ENCODE results near the gene ESR2.
"Not testable (repeated sequence)": the region's sequence is repeated elsewhere in the genome, so short reads cannot be mapped to it uniquely, and the experiment has no call there.

The ESR2 gene

DNA sequence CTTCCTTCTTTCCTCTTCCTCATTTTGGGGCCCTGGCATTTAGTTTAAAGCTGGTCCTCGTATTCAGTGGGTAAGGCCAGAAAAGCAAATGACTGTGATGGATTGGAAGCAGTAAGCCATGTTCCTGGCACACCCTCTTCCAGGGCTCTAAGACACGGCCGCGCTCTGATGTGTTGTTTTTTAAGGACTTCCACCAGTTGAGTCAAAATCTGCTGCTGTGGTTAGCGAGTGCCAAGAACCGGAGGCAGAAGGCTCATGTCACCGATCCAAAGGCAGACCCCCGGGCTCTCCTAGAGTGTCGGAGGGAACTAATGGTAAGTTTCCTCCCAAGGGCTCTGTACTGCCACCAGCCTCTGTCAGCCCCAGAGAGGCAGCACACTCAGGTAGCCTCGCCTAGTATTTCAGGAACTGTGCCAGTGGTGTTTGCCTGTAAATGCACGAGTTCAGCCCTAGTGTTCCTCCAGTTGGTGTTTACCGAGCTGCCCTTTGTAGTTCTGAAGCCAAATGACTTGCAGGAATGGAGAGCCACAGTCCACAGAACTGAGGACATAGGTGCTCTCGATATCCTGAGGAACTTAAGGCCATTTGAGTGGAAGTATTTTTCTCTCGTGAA is 72.7 kb downstream of the ESR2 start:
- DNase-seq (ENCODE audit: low read depth), result no peak

DNA sequence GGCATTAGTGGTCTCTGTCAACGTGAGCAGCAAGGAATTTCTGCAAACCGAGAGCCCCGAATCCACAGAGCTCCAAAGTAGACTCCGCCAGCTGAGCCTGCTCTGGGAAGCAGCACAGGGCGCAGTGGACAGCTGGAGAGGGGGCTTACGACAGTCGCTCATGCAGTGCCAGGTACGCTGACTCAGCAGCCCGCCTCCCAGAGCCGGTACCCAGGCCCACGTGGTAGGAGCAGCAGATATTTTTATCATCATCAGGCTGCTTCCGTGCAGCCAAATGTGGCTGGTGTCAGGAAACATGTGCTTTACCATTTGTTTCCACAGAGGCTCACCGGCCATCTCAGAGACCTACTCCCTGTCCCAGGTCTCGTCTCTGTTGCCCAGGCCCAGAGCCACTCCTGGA is 73.7 kb downstream of the ESR2 start:
- DNase-seq (ENCODE audit: low read depth), result no peak

DNA sequence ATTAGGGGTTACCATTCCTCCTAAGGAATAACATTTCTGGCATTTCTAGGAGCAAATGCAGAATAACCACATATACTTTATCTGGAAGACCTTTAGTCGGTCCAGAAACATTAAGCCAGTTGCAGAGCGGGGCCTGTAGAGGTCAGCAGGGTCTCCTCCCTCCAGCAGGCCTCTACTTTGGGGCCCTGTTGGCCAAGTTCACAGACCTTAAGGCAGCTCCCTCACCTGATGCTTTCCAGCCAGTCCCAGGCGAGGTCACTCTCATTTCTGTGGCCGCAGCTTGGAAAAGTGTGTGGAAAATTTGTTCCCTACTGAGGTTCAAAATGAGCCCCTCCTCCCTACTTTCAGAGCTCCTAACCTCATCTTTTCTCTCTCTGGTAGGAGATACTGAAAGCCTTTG is 74.1 kb downstream of the ESR2 start:
- DNase-seq (ENCODE audit: low read depth), result no peak

DNA sequence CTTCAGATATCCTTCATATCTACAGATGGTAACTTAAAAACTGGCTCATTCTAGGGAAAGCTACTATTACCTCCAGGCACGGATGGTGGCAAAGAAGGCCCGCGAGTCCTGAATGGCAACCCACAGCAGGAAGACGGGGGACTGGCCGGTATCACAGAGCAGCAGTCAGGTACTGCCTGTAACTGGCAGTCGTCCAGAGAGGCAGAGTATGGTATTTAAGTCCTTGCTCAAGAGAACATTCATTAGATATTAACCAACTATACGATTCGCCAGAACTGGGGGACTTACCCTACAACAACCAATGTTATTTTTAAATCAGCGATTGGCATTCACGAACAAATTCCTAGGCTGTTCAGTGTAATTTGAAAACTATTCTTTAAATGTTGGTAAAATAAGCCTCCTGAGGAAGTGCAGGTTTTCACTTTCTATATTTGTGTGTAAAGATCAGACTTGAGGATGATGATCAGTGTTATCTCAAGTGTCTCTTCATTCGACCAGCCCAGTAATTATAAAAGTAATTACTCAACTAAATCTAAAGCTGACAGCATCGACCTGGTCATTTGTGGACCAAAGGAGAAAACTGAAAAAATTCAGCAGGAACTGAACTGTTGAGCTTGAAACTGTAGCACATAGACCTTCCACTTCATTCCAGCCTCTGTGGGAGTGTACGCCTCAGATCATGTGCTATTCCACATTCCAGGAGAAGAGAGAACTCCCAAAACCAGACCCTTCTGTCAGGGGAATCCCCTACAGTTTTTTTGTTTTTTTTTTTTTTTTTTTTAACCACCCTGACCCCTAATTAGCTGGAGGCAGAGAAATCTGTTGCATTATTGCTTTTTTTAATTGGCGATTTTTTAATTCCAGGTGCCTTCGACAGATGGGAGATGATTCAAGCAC is 75.6 kb downstream of the ESR2 start:
- no peak for DNase-seq (ENCODE audit: low read depth)

DNA sequence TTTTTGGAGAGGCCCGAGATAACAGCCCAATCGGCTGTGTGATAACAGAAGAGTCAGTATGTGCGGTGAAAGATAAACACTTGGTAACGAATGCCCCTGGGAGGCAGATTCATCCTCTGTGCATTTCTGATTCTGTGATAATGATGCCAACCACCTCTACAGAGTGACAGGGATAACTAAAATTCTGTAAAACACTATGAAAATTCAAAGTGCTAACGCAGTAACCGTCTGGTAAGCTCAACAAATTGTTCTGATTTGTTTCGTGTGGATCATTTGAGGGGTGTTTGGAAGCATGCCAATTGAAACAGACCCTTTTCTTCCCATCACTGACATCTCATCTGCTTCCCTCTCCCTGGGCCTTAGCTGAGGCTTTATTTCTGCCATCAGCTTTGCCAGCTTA is 76.3 kb downstream of the ESR2 start:
- no peak for DNase-seq (ENCODE audit: low read depth)

DNA sequence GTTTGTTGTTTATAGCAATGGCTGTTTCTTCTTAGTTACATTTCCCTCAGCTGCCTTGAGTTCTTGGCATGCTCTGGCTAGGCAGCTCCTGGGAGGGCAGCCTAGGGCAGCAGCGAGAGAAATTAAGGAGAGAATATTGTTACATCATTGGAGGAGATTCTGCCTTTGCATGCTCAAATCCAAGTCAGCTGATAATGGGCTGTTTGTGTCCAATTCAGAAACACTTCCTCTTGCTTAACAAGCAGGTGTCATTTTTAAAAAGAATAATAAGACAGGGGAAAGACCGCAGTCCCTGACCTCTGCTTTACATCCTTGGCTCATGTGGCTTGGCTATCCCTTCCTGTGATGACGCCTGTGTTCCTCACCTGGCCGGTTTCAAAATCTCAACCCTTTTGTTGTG is 76.9 kb downstream of the ESR2 start:
- no peak for DNase-seq (ENCODE audit: low read depth)

DNA sequence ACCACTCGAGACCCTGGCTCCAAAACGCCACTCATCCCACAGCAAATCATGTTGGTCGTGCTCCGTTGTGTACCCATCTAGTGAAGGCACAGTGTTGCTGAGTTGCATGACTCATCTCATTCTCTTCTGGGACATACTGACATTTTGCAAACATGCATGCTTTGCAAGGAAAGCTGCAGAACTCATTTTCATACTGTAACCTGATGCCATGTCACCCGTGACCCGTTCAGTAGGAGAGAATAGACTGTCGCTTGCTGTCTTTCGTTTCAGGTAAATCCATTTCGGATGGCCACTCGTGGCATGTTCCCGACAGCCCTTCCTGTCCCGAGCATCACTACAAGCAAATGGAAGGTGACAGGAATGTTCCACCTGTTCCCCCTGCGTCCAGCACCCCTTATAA is 78.2 kb downstream of the ESR2 start:
- no peak for DNase-seq (ENCODE audit: low read depth)

DNA sequence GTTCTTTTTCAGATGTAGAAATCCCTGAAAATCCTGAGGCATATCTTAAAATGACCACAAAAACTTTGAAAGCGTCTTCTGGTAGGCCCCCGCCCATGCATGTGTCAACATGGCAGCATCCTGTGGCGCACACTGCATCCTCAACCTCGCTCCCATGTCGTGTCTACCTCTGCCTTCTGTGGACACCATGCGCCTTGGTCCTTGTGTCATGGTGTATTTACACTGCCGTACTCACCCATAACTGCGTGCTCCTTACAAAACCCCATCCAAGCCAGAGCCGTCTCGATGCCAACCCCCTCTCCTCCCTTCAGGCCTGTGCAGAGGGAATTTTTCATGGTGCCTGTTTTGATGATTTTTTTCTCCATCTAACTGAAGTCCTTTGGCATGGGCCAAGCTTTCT is 78.9 kb downstream of the ESR2 start:
- DNase-seq (ENCODE audit: low read depth), result no peak

DNA sequence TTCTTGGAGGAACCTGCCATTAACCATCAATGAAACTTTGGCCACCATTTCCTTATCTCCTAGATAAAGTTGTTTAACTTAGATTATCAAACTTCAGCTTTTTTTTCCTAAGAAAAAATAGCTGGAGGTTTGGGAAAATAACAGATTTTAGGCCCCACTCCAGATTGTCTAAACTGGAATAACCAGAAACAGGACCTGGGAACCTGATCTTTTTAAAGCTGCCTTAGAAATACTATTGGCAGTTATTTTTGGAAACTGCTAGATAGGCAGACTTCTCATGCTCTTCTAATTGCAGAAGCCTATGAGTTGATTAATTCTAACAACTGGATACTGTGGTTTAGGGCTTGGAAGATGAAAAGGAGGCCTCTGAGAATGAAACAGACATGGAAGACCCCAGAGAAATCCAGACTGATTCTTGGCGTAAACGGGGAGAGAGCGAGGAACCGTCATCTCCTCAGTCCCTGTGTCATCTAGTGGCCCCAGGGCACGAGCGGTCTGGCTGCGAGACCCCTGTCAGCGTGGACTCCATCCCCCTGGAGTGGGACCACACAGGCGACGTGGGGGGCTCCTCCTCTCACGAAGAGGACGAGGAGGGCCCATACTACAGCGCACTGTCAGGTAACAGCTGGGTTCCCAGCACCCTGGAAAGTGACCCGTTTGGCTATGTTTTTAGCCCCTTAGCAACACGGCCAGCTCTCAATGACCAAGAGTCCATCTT is 80.2 kb downstream of the ESR2 start:
- DNase-seq (ENCODE audit: low read depth), result no peak

DNA sequence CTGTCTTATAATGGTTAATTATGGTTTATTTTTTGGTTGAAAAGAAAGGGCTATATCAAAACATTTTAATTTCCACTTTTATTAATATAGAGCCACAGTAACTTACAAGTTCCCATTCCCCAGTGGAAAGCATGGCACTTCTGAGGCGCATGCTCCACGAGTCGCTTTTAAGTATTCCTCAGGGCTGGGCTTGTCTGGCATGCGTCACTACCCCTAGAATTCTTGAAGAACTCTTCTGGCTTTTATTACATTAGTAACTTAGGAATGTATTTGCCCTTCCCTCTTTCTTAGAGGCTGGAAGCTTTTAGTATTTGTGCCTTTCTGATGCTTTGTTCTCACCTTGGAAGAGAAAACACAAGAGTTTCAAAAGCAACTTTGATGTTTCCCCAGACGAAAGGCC is 81.1 kb downstream of the ESR2 start:
- no peak for DNase-seq (ENCODE audit: low read depth)

DNA sequence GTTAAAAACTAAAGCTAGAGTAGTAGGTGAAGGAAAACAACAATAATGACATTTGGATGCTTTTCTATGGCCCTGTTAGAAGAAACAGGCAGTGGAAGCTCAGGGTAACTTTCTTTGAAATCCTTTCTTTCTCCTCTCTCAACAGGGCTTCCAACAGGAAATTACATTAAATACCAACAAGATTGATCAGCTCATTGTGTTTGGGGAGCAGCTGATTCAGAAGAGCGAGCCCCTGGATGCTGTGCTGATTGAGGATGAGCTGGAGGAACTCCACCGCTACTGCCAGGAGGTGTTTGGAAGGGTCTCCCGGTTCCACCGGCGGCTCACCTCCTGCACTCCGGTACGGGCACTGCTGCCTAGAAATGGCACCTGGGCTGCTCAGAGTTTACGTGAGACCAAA is 81.5 kb downstream of the ESR2 start:
- DNase-seq (ENCODE audit: low read depth), result no peak

DNA sequence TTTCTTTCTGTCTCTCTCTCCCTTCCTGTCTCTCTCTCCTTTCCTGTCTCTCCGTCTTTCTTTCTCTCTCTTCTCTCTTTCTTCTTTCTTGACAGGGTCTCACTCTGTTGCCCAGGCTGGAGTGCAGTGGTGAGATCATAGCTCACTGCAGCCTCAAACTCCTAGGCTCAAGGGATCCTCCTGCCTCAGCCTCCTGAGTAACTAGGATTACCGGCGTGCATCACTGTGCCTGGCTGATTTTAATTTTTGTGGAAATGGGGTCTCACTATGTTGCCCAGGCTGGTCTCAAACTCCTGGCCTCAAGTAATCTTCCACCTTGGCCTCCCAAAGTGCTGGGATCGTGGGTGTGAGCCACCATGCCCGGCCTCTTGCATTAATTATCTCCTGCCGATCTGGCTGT is 83.3 kb downstream of the ESR2 start:
- not testable (repeated sequence) for DNase-seq (ENCODE audit: low read depth)

DNA sequence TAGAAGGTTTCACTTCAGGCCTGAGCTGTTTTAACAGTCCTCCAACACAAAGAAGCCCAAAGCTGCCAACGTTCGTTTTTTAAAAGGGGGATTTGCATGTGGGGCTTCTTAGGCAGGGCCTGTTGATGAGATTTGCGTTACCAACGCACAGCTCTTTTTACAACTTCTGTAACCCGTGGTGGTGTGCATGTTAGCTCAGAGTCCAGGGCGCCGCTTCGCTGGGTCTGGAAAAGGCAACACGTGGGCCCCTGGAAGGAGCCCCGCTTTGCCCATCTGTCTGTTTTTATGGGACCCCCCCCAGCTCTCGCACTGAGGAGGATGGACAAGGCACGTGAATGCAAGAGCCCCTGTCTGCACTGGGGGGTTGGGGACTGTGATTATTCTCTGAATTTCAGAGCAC is 84.0 kb downstream of the ESR2 start:
- no peak for DNase-seq (ENCODE audit: low read depth)

DNA sequence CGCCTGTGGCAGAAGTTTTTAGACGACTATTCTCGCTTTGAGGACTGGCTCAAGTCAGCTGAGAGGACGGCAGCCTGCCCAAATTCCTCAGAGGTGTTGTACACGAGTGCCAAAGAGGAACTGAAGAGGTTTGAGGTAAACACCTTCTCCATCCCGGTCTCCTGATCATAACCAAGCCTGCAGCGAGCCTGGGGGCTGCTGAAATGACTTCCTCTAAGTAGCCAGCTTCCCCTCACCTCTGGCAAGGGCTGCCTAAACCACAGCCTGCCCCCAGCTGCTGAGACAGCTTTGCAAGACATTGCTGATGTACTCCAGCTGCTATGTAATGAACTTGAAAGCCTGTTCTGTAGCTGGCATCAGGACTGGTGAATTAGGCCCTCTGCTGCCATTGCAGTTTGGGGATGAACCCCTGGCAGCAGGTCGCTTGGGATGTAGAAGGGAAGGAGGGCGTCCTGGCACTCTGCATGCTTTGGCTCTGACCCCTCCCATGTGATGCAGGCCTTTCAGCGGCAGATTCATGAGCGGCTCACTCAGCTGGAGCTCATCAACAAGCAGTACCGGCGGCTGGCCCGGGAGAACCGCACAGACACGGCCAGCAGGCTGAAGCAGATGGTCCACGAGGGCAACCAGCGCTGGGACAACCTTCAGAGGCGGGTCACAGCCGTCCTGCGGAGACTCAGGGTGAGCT is 84.6 kb downstream of the ESR2 start:
- no peak for DNase-seq (ENCODE audit: low read depth)

DNA sequence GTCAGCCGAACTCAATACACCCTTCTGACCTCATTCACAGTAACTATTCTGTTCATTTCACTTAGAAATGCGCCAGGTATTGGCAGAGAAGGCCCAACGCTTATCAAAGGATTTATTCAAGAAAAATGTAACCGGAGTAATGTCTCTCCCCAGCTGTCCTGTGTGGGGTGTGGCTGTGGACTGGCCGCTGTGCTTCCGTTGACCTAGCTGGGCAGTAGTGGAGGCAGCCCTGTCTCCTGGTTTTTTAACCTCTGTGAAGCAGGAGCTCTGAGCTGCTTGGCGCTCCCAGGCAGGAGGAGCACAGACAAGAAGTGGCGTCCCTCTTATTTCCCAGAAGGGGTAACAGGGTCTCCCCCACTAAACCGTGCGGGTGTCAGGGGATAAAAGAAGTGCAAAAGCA is 85.2 kb downstream of the ESR2 start:
- no peak for DNase-seq (ENCODE audit: low read depth)

DNA sequence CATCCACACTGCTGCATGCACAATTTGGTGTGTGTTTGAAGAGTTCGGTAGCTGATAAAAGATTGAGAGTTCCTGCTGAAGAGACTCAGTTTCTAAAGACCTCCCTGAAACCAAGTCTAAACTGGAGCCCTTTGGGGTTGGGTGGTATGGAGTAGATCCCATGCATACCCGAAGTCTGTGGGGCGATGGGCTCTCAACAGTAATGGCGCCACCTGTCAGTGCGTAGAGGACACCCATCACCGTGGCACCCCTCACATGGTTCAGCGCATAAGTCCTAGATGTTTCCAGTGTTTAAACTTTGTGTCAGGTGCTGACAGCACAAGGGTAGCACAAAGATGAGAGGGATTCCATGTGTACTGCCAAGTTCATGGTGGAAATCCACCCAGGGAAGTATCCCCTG is 85.9 kb downstream of the ESR2 start:
- no peak for DNase-seq (ENCODE audit: low read depth)

DNA sequence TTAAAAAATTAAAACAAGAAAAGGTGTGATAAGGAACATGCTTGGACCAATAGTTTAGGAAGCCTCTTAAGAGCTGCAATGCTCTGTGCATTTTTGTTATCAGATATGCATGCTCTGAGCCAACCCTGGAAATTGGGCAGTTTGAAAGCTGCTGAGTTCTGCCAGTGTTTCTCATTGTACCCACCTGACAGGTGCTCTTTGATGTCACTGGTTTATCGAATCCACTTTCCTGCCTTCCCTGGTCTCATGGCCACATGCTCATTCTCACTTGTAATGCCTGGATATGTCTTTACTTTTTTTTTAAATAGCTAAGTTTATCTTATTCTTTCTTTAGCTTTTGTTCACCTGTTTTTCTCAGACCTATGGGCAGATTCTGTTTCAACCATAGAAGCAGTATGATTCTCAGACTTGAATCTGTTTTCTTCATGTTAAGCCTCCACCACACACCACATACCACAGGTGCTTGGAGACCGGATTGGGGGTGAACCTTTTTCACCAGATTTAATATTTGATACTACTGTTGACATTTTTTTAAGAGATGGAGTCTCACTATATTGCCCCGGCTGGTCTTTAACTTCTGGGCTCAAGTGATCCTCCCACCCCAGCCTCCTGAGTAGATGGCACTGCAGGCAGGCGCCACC is 90.7 kb downstream of the ESR2 start:
- DNase-seq (ENCODE audit: low read depth), result no peak

DNA sequence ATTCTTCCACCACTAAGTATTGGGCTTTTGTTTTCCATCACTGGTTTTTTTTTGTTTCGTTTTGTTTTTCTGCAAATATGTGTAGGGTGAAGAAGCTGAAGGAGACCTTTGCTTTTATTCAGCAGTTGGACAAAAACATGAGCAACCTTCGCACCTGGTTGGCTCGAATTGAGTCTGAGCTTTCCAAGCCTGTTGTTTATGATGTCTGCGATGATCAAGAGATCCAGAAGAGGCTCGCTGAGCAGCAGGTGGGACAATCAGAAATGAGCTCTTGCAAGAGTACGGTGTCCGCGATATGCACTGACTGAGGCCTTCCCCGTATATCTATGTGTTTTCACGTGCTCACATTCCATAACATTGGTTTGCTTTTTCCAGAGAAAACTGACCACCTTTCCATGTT is 91.5 kb downstream of the ESR2 start:
- no peak for DNase-seq (ENCODE audit: low read depth)

DNA sequence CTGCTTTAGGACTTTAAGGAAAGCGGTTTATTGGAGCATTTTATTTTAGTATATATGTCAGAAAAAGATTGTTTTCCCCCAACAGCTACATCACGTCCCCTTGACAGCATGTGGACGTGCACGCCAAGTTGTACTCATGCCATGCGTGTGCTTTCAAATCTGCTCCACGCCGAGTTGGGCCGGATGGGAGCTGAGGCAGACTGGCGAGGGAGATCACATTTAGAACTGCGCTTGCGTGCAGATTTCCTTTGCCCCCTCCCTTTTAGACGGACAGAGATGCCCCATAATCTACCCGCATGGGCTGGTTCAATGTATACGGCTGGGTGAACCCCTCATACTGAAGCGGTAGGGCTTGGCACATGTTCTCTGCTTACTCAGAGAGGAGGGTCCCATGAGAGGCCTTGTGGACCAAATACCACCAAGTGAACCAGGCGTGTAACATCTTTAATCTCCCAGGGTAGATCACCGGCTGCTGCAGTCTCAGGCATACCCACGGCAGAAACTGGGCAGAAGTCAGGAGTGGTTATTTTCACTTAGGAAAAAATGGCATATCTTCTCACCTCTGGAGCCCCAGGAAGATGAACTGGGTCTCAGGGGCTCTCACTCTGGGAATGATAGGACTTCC is 92.1 kb downstream of the ESR2 start:
- DNase-seq (ENCODE audit: low read depth), result no peak

DNA sequence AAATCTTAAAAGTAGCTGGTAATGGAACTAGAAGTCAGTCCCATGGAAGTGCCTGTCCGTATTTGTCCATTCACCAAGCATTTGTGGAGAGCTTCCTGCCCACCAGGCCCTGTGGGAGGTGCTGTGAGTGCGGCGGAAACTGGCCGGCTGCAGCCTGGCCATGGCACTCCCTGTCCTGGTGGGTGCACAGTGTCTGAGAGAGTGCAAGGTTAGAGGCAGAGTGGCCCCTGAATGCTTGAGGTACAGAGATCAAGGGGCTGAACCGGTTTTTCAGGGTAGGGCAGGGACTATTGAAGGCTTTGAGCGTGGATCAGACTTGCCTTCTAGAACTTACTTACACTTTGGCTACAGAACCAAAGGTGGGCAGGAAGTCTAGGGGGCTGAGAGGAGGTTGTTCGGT is 92.9 kb downstream of the ESR2 start:
- no peak for DNase-seq (ENCODE audit: low read depth)

DNA sequence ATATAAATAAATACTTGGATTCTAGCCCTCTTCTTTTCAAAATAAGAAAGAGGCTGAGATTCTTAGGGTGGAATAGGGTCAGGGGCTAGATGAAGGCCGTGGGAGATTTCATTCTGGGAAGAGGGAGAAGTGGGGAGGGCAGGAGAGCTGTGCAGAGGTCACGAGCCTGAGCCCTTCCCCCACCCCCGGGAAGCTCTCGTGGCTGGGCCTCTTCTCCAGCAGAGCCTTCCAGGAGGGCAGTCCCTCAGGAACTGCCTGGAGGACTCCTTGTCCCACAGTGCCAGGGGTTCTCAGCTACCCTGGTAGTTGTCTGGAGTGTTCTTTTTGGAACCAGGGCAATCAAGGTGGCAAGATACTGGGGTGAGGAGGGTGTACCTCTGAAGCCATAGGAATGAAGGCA is 94.0 kb downstream of the ESR2 start:
- DNase-seq (ENCODE audit: low read depth), result no peak

DNA sequence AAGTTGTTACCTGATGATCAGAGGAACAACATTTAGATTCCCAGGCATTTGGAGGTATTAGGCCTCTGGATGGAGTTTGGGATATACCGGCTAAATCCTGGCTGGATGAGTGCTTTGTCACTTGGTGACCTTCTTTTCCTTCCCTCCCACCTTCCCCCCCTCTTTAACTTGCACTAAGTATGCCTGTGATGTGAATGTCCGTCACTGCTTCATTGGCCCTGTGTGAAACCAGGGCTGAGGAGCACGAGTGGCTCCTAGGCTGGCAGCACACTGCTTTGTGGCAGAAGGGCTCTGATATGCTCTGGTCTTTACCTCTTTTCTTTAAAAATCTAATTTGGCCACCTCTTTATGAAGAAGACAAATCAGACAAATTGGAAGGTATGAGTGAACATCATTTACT is 95.7 kb downstream of the ESR2 start:
- DNase-seq (ENCODE audit: low read depth), result no peak

Data from stimulated activated CD8-positive, alpha-beta memory T cell treated with anti-CD3 and anti-CD28 coated beads, Interleukin-7, amount 100 ng/mL, for 24 hours (primary cell).